Fibroblast of lung (primary cell): Measurements from ENCODE around the gene EFCAB6.

Experiments used
- CTCF ChIP-seq, 2 donors: IDR thresholded peaks in 1 of 2; conservative IDR thresholded peaks in 1 of 2; 1 replicate in 1 of 2; 2 replicates in 1 of 2; pipeline ENCODE4 v1.5.1; 2011 to 2012; ENCODE audit warnings: low read length in 2 of 2, control low read depth in 1 of 2, inconsistent platforms in 1 of 2, low read depth in 1 of 2, mild to moderate bottlenecking in 1 of 2
- EZH2 ChIP-seq: IDR thresholded peaks from 2 replicates; pipeline ENCODE4 v1.5.1; 2012; ENCODE audit warnings: low read length, control low read depth, mild to moderate bottlenecking; ENCODE audit errors: missing control alignments

DNA sequence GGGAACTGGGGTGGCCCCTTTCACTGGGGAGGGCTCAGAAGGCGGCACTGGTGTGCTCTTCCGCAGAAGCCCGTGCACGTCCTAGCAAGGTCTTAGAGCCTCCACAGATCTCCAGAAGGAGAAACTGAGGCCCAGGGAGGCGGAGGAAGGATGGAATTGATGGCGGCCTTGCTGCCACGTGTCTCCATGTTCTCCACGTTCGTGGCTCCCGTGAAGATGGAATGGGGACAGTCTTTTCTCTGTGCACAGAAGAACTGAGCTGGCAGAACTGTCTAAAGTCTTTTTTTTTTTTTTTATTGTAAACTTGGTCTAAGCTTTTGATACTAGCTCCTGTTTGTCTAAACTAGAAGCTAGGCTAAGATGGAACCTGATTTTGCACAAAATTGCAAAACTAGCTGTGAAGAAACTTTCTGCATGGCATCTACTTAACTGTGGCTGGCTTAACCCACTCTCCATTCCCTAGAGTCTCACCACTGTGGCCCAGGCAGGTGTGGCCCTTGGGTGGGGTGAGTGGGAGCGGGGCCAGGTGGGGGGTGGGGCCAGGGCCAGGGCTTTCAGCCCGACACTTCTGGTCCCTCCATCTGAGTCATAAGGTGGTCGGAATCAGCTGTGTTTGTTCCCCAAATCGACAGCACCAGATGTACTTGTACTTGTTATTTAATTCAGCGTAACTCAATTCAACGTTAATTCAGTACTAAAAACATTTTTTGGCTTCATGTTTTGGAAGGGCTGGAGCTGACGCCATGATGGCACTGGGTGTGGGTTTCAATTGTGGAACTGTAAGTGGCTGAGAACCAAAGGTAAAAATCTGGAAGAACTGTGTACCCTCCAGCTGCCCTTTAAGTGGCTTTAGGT, 279.6 kb downstream of the EFCAB6 start:
- TF ChIP-seq CTCF (conservative IDR thresholded peaks at IDR 0.05 in 1 of 2, IDR thresholded peaks at IDR 0.05 in 1 of 2; ENCODE audit: low read depth in 1 of 2, low read length in 2 of 2) (no peak), EZH2 (no peak)
